ENCODE results near the gene TMTC2.

Gene TMTC2

DNA sequence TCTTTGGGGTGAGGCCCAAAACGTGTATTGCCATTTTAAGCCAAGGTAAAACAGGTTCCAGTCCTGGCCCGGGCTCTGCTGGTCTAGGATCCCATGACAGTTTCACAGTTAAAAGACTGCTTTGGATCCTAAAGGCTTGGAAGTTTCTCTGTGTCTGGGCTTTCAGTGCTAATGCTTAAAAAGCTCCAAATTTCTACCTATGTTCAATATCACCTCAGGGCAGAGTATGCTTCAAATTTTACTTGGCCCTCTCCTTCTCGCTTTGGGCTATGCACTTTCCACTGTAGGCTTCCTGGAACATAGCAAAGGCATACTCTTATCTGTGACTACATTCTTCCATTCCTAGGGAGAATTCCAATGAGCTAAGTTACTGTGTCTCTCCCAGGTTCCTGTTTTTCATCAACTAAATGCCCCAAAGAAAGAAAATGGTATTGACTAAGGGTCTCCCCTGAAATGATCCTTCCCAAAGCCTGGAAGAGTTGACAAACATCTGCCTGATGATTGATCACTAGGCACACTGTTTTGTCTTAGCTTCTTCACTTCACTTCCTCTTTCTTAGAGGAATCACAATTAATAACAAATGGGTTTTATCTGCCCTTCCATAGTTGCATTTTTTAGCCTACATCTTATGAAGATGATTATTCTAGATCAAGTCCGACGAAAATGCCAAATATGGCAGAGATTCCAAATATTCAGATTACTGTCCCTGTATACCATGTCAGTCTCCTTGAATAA is 79.4 kb downstream of the TMTC2 start:
- Histone ChIP-seq H4K12ac (ENCODE audit: low read depth, low read length) (no peak overlapping the region), H4K8ac (ENCODE audit: low read depth, low read length) (no peak overlapping the region), H3K36me3 (ENCODE audit: control insufficient read depth in 1 of 2, insufficient read depth in 2 of 2, low read length in 2 of 2) (peaks cover 0 to 2% of the 10 kb centered on the region in 2 experiments), H3K27me3 (ENCODE audit: insufficient read depth, low read length) (no peaks in the 10 kb centered on the region), H2AK5ac (ENCODE audit: low read length) (no peak overlapping the region), H2BK120ac (ENCODE audit: insufficient read depth, low read length, poor library complexity) (peak overlapping the region; percentile 55), H3K9ac (ENCODE audit: low read length) (no peak overlapping the region), H3K27ac (ENCODE audit: low read depth, low read length) (peak overlapping the region; percentile 99), H2BK5ac (ENCODE audit: low read depth, low read length, poor library complexity) (peak overlapping the region; percentile 59), H3K23ac (ENCODE audit: low read length) (no peak overlapping the region), H3K9me3 (ENCODE audit: insufficient read depth, low read depth, low read length) (no peaks in the 10 kb centered on the region), H3K4me2 (ENCODE audit: low read length) (peak overlapping the region; percentile 8), H2BK12ac (ENCODE audit: low read length) (no peak overlapping the region), H3K4ac (ENCODE audit: low read depth, low read length) (no peak overlapping the region), H4K91ac (ENCODE audit: low read depth, low read length) (no peak overlapping the region), H3K18ac (ENCODE audit: low read length) (no peak overlapping the region), H3K14ac (ENCODE audit: low read length) (no peak overlapping the region), H3K4me1 (ENCODE audit: control insufficient read depth in 1 of 2, insufficient read depth in 2 of 2, low read length in 2 of 2) (peaks cover 19 to 21% of the 10 kb centered on the region in 2 experiments), H2AFZ (ENCODE audit: insufficient read depth, low read length, poor library complexity) (no peak overlapping the region), H3K79me2 (ENCODE audit: control insufficient read depth, insufficient read depth, low read length, poor library complexity) (peaks cover 3% of the 10 kb centered on the region), H3K79me1 (ENCODE audit: low read length) (peaks cover 23% of the 10 kb centered on the region), H3K4me3 (ENCODE audit: low read depth, low read length) (no peak overlapping the region)
- DNase-seq, result peak; percentile 73 to 96
- WGBS (ENCODE audit: extremely low coverage, insufficient coverage, insufficient read length), result no CpG with 5 or more reads among the region's 5 CpGs

DNA sequence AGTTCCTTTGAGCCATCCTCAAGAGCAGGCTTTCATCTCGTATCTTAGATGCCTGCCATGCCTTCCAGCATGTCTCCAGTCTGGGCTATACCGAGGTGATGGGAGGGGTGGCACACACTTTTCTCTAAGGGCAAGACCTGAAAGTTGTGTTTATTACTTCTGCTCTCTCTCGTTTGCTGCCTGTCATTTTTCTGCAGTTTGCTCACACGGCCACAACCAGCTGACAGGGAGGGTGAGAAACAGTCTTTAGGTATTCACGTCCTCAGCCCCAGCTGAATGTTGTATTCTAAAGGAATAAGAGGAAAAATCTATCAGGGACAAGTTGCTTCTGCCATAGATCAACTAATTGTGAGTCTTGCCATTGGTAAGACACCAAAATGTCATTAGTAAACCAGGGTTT is 88.0 kb downstream of the TMTC2 start:
- no peak overlapping the region for H4K12ac ChIP-seq (ENCODE audit: low read depth, low read length)
- H3K27me3 ChIP-seq (ENCODE audit: insufficient read depth, low read length), result no peaks in the 10 kb centered on the region
- no peak overlapping the region for H3K14ac ChIP-seq (ENCODE audit: low read length)
- H3K9me3 ChIP-seq (ENCODE audit: insufficient read depth, low read depth, low read length), result no peaks in the 10 kb centered on the region
- no peak overlapping the region for H3K4me3 ChIP-seq (ENCODE audit: low read depth, low read length)
- no peak overlapping the region for H2BK5ac ChIP-seq (ENCODE audit: low read depth, low read length, poor library complexity)
- no peak overlapping the region for H2AFZ ChIP-seq (ENCODE audit: insufficient read depth, low read length, poor library complexity)
- H2BK120ac ChIP-seq (ENCODE audit: insufficient read depth, low read length, poor library complexity), result no peak overlapping the region
- no peak overlapping the region for H2BK12ac ChIP-seq (ENCODE audit: low read length)
- H3K79me2 ChIP-seq (ENCODE audit: control insufficient read depth, insufficient read depth, low read length, poor library complexity), result peaks cover 2% of the 10 kb centered on the region
- DNase-seq, result peak; percentile 71 to 82
- H3K18ac ChIP-seq (ENCODE audit: low read length), result no peak overlapping the region
- no peak overlapping the region for H4K91ac ChIP-seq (ENCODE audit: low read depth, low read length)
- H3K79me1 ChIP-seq (ENCODE audit: low read length), result peaks cover 7% of the 10 kb centered on the region
- WGBS (ENCODE audit: extremely low coverage, insufficient coverage, insufficient read length), result no CpG with 5 or more reads among the region's 5 CpGs
- no peak overlapping the region for H3K9ac ChIP-seq (ENCODE audit: low read length)
- H3K4me2 ChIP-seq (ENCODE audit: low read length), result no peak overlapping the region
- peaks cover 0 to 3% of the 10 kb centered on the region in 2 experiments for H3K36me3 ChIP-seq (ENCODE audit: control insufficient read depth in 1 of 2, insufficient read depth in 2 of 2, low read length in 2 of 2)
- H4K8ac ChIP-seq (ENCODE audit: low read depth, low read length), result no peak overlapping the region
- H3K4me1 ChIP-seq (ENCODE audit: control insufficient read depth in 1 of 2, insufficient read depth in 2 of 2, low read length in 2 of 2), result peaks cover 2 to 5% of the 10 kb centered on the region in 2 experiments
- H3K23ac ChIP-seq (ENCODE audit: low read length), result no peak overlapping the region
- H2AK5ac ChIP-seq (ENCODE audit: low read length), result no peak overlapping the region
- H3K27ac ChIP-seq (ENCODE audit: low read depth, low read length), result no peak overlapping the region
- H3K4ac ChIP-seq (ENCODE audit: low read depth, low read length), result no peak overlapping the region

DNA sequence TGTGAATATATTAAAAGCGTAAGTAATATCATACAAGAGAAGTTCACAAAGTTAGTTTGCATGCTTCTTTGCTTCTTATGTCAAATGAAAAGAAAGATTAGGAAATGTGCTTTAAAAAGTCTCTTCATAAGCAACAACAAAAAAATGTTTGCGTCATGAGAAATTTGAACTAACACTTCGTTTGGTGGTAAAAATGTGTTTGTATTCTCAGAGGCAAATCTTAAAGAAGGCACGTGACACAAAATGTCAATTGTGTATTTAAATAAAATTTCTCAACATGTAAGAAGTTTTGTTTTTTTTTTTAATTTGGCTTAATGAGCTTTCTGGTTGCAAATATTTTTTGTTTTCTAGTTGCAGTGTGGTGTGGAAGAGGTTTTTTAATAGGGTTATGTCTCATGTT is 93.8 kb downstream of the TMTC2 start:
- Histone ChIP-seq H3K27ac (ENCODE audit: low read depth, low read length) (no peak overlapping the region), H3K36me3 (ENCODE audit: control insufficient read depth in 1 of 2, insufficient read depth in 2 of 2, low read length in 2 of 2) (peaks cover 0 to 2% of the 10 kb centered on the region in 2 experiments), H3K14ac (ENCODE audit: low read length) (no peak overlapping the region), H3K79me1 (ENCODE audit: low read length) (no peaks in the 10 kb centered on the region), H3K4me3 (ENCODE audit: low read depth, low read length) (no peak overlapping the region), H4K91ac (ENCODE audit: low read depth, low read length) (no peak overlapping the region), H4K12ac (ENCODE audit: low read depth, low read length) (no peak overlapping the region), H3K9ac (ENCODE audit: low read length) (no peak overlapping the region), H3K79me2 (ENCODE audit: control insufficient read depth, insufficient read depth, low read length, poor library complexity) (no peaks in the 10 kb centered on the region), H2AFZ (ENCODE audit: insufficient read depth, low read length, poor library complexity) (no peak overlapping the region), H3K18ac (ENCODE audit: low read length) (no peak overlapping the region), H3K4me1 (ENCODE audit: control insufficient read depth in 1 of 2, insufficient read depth in 2 of 2, low read length in 2 of 2) (peaks cover 0 to 3% of the 10 kb centered on the region in 2 experiments), H2BK120ac (ENCODE audit: insufficient read depth, low read length, poor library complexity) (no peak overlapping the region), H2AK5ac (ENCODE audit: low read length) (no peak overlapping the region), H2BK12ac (ENCODE audit: low read length) (no peak overlapping the region), H3K4ac (ENCODE audit: low read depth, low read length) (no peak overlapping the region), H3K27me3 (ENCODE audit: insufficient read depth, low read length) (no peaks in the 10 kb centered on the region), H2BK5ac (ENCODE audit: low read depth, low read length, poor library complexity) (no peak overlapping the region), H3K4me2 (ENCODE audit: low read length) (no peak overlapping the region), H3K23ac (ENCODE audit: low read length) (no peak overlapping the region), H3K9me3 (ENCODE audit: insufficient read depth, low read depth, low read length) (no peaks in the 10 kb centered on the region), H4K8ac (ENCODE audit: low read depth, low read length) (no peak overlapping the region)
- DNase-seq, result no peak
- WGBS (ENCODE audit: extremely low coverage, insufficient coverage, insufficient read length), result no CpG with 5 or more reads among the region's 4 CpGs

DNA sequence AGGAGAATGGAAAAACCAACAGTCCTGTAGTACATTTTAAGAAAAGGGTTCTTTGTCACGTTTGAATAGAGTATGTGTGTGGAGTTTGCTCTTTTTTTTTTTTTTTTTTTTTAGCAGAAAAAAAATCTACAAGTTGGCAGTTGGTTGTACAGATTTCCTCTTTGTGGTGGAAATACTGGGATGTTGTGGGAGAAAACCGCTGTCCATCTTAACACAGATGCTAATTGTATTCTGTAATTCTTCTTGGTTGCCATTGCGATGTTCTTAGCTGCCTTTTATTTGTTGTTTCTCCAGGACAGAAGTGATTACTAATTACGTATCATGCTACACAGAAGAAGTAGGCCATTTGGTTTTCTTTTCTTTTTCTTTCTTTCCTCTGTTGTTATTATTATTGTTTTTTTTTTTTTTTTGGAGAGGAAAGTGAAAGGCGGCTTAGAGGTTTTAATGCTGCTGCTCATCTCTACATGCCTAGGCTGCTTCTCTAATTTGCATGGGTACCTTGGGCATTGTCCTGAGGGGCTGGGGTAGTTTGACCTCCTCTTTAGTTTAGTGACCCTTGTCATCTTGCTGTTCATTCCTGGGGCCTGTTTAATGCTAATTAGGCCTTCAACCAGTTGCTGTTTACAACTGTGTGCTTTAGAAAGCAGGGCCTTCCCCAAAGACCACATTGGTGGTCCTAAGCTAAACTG is 94.7 kb downstream of the TMTC2 start:
- H3K79me2 ChIP-seq (ENCODE audit: control insufficient read depth, insufficient read depth, low read length, poor library complexity), result no peaks in the 10 kb centered on the region
- H3K27me3 ChIP-seq (ENCODE audit: insufficient read depth, low read length), result no peaks in the 10 kb centered on the region
- H3K27ac ChIP-seq (ENCODE audit: low read depth, low read length), result no peak overlapping the region
- WGBS (ENCODE audit: extremely low coverage, insufficient coverage, insufficient read length), result no CpG with 5 or more reads among the region's 5 CpGs
- no peak overlapping the region for H2BK12ac ChIP-seq (ENCODE audit: low read length)
- H3K4ac ChIP-seq (ENCODE audit: low read depth, low read length), result no peak overlapping the region
- no peaks in the 10 kb centered on the region for H3K79me1 ChIP-seq (ENCODE audit: low read length)
- H2AFZ ChIP-seq (ENCODE audit: insufficient read depth, low read length, poor library complexity), result no peak overlapping the region
- no peak overlapping the region for H2AK5ac ChIP-seq (ENCODE audit: low read length)
- no peak overlapping the region for H3K4me2 ChIP-seq (ENCODE audit: low read length)
- H4K91ac ChIP-seq (ENCODE audit: low read depth, low read length), result no peak overlapping the region
- no peak overlapping the region for H3K4me3 ChIP-seq (ENCODE audit: low read depth, low read length)
- H2BK5ac ChIP-seq (ENCODE audit: low read depth, low read length, poor library complexity), result no peak overlapping the region
- H3K9ac ChIP-seq (ENCODE audit: low read length), result no peak overlapping the region
- no peak overlapping the region for H4K12ac ChIP-seq (ENCODE audit: low read depth, low read length)
- peaks cover 0 to 2% of the 10 kb centered on the region in 2 experiments for H3K36me3 ChIP-seq (ENCODE audit: control insufficient read depth in 1 of 2, insufficient read depth in 2 of 2, low read length in 2 of 2)
- H4K8ac ChIP-seq (ENCODE audit: low read depth, low read length), result no peak overlapping the region
- H2BK120ac ChIP-seq (ENCODE audit: insufficient read depth, low read length, poor library complexity), result no peak overlapping the region
- H3K18ac ChIP-seq (ENCODE audit: low read length), result no peak overlapping the region
- H3K23ac ChIP-seq (ENCODE audit: low read length), result no peak overlapping the region
- no peaks in the 10 kb centered on the region for H3K9me3 ChIP-seq (ENCODE audit: insufficient read depth, low read depth, low read length)
- DNase-seq, result no peak
- no peak overlapping the region for H3K14ac ChIP-seq (ENCODE audit: low read length)
- peaks cover 0 to 3% of the 10 kb centered on the region in 2 experiments for H3K4me1 ChIP-seq (ENCODE audit: control insufficient read depth in 1 of 2, insufficient read depth in 2 of 2, low read length in 2 of 2)
